Measurements from ENCODE around the gene AANAT. TPM values are rescaled to one million over a fixed set of nuclear protein-coding genes. Genes with fewer than 3 reads are reported as not detected.

Gene AANAT
- total RNA-seq, 1 donor from 2014 or later, result not detected

DNA sequence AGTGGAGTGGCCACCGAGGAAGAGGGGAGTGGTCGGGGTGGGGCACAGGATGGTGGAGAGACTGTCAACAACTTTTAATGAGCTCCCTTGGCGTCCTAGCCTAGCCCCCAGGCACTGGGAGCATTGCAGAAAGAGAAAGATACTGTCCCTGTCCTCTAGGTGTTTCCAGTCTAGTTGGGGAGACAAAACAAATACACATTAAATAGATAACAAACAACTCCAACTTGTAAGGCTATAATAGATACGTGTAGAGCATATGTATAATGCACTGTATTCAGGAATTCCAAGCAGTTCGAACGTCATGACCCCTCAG, 14.0 kb upstream of the AANAT start:
- TF ChIP-seq, protein P1, sequence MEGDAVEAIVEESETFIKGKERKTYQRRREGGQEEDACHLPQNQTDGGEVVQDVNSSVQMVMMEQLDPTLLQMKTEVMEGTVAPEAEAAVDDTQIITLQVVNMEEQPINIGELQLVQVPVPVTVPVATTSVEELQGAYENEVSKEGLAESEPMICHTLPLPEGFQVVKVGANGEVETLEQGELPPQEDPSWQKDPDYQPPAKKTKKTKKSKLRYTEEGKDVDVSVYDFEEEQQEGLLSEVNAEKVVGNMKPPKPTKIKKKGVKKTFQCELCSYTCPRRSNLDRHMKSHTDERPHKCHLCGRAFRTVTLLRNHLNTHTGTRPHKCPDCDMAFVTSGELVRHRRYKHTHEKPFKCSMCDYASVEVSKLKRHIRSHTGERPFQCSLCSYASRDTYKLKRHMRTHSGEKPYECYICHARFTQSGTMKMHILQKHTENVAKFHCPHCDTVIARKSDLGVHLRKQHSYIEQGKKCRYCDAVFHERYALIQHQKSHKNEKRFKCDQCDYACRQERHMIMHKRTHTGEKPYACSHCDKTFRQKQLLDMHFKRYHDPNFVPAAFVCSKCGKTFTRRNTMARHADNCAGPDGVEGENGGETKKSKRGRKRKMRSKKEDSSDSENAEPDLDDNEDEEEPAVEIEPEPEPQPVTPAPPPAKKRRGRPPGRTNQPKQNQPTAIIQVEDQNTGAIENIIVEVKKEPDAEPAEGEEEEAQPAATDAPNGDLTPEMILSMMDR (IDR thresholded peaks at IDR 0.05), result peak; percentile 26
- Mint-ChIP-seq H3K36me3 (ENCODE audit: low read depth) (no peaks in the 10 kb centered on the region), H3K4me1 (ENCODE audit: low read depth) (peaks cover 31% of the 10 kb centered on the region), H3K27ac (ENCODE audit: unreplicated experiment) (peak overlapping the region; percentile 84), H3K27me3 (ENCODE audit: low read depth) (no peaks in the 10 kb centered on the region), H3K9me3 (ENCODE audit: low read depth) (no peaks in the 10 kb centered on the region), H3K4me3 (ENCODE audit: unreplicated experiment) (peak overlapping the region; percentile 86)
- no peak for DNase-seq (ENCODE audit: low spot score)

DNA sequence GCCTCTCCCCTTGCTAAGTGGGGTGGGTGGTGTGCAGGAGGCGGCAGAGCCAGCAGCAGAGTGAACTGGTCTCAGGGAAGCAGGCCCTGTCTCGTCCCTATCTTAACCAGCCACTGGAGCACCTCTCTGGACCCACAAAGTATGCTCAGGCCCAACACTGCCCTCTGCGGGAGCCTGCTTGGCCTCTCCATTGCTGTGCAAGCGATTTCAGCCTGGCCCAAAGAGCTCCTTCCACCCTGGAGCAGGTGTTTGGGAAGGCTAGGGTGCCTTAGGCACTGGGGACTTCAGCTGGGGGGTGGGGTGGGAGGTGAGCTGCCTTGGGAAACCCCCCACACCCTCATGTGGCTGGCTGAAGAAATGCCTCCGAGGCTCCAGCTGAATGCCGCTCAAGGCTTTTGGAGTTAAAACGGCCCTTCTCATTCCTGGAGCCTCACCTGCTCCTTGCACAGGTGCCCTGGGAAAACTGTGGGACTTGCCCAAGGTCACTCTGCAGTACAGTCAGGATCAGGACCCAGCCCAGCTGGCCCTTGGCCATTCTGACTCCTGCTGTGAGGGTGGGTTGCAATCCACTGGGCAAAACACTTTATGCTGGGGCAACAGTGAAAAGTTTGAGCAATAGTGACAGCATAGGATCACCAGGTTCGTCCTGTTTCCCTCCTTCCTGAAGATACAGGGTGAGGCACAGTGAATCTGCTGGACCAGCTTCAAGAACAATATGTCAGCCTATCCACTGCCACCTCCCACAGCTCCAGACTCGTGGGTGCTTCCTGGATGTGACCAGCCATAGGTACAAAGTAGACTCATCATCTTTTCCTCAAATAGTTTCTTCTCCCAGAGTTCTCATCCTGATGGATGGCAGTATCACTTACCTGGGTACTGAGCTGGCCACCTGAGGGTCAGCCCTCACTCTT, 8.6 kb upstream of the AANAT start:
- no peak overlapping the region for H3K4me3 Mint-ChIP-seq (ENCODE audit: unreplicated experiment)
- H3K9me3 Mint-ChIP-seq (ENCODE audit: low read depth), result no peaks in the 10 kb centered on the region
- no peaks in the 10 kb centered on the region for H3K4me1 Mint-ChIP-seq (ENCODE audit: low read depth)
- TF ChIP-seq, protein P1 (IDR thresholded peaks at IDR 0.05), result peak; percentile 74
- no peaks in the 10 kb centered on the region for H3K27me3 Mint-ChIP-seq (ENCODE audit: low read depth)
- no peak overlapping the region for H3K27ac Mint-ChIP-seq (ENCODE audit: unreplicated experiment)
- H3K36me3 Mint-ChIP-seq (ENCODE audit: low read depth), result no peaks in the 10 kb centered on the region
- DNase-seq (ENCODE audit: low spot score), result no peak

DNA sequence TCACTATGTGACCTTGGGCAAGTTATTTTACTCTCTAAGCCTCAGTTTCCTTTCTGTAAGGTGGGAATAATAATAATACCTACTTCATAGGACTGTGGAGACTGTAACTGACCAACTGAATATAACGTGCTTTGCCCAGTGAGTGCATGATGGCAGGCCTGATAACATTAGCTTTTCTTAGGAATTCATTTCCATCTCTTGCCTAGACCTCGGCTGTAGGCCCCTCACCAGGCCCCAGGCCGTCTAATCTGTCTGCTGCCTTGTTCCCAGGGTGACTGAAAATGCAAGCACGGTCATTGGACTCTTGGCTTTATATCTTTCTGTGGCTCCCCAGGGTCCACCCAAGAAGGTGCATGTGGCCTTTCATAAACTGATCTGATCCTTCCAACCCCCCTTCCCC, 7.7 kb upstream of the AANAT start:
- Mint-ChIP-seq H3K4me3 (ENCODE audit: unreplicated experiment) (no peak overlapping the region), H3K9me3 (ENCODE audit: low read depth) (no peaks in the 10 kb centered on the region), H3K27ac (ENCODE audit: unreplicated experiment) (no peak overlapping the region), H3K36me3 (ENCODE audit: low read depth) (no peaks in the 10 kb centered on the region), H3K4me1 (ENCODE audit: low read depth) (no peaks in the 10 kb centered on the region), H3K27me3 (ENCODE audit: low read depth) (no peaks in the 10 kb centered on the region)
- no peak for DNase-seq (ENCODE audit: low spot score)
- TF ChIP-seq, protein P1 (IDR thresholded peaks at IDR 0.05), result no peak

DNA sequence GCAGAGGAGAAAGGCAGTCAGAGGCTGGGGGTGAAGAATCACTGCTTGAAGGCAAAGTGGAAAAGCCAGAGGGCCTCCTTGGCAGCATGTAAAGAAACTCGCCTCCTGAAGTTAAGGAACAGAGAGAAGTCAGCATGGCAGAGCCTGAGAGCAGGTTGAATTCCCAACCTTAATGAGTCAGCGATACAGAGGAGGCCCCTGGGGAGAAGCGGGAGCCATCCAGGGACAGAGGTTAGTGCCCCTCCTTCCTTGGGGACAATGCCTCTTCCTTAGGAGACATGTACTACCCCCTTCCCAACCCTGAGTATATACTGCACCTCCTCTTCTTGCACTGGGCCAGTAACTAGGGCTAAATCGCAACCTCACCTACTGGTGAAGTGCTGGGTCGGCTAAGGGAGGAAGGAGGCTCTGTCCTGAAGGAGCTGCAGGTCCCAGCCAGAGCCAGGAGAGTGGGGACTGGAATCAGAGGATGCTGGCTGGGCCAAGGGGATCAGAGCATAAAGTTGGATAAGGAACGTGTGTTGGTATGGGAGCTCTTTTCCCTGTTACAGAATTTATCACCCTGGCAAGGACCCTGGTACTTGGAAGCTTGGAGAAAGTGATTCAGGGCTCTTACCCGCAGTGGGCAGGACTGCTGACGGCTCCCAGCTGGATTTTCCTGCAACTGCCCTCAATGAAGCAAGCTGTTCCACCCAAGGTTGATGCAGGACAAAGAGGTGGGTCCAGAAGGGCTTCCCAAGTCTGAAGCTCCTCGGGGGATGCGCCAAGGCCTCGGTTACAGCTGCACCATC, 5.4 kb upstream of the AANAT start:
- peaks cover 3% of the 10 kb centered on the region for H3K4me1 Mint-ChIP-seq (ENCODE audit: low read depth)
- TF ChIP-seq, protein P1 (IDR thresholded peaks at IDR 0.05), result no peak
- H3K9me3 Mint-ChIP-seq (ENCODE audit: low read depth), result no peaks in the 10 kb centered on the region
- H3K36me3 Mint-ChIP-seq (ENCODE audit: low read depth), result no peaks in the 10 kb centered on the region
- no peak for DNase-seq (ENCODE audit: low spot score)
- no peak overlapping the region for H3K4me3 Mint-ChIP-seq (ENCODE audit: unreplicated experiment)
- H3K27ac Mint-ChIP-seq (ENCODE audit: unreplicated experiment), result no peak overlapping the region
- H3K27me3 Mint-ChIP-seq (ENCODE audit: low read depth), result no peaks in the 10 kb centered on the region

DNA sequence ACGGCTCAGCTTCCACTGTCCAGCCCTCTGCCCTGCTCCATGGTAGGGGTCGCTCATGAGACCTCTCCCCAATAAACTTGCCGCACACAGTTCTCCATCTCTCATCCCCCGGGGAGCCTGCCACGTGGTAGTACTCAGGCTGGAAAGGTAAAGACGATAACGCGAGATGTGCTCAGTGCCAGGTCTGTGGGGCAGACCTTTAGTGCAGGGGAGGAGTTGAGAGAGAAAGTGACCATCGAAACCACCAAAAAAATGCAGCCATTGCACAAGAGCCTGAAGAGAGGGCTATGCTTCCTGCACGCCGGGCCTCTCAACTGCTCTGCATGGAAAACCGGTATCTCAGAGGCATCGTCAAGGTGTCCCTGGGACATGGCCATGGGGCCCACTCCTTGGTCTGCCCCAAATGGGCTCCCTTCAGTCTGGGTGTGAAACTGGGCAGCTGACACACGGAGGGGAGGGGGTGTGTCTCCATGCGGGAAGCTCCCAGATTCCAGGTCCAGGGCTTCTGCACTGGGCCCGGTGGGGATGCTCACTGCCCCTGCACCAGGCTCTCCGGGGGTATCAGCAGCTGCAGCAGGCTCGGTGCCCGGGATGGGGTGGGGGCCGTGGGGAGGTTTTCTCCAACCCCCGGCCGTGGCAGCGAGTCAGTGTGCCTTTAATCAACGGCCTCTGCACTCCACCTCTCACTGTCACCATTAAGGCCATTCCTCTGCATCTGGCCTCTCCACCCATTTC, 4.7 kb upstream of the AANAT start:
- H3K27ac Mint-ChIP-seq (ENCODE audit: unreplicated experiment), result no peak overlapping the region
- H3K36me3 Mint-ChIP-seq (ENCODE audit: low read depth), result no peaks in the 10 kb centered on the region

More for the DNA sequence above, 4.7 kb upstream of the AANAT start:
- TF ChIP-seq, protein P1 (IDR thresholded peaks at IDR 0.05), result no peak
- Mint-ChIP-seq H3K4me1 (ENCODE audit: low read depth) (peaks cover 3% of the 10 kb centered on the region), H3K27me3 (ENCODE audit: low read depth) (no peaks in the 10 kb centered on the region), H3K4me3 (ENCODE audit: unreplicated experiment) (no peak overlapping the region), H3K9me3 (ENCODE audit: low read depth) (no peaks in the 10 kb centered on the region)
- no peak for DNase-seq (ENCODE audit: low spot score)
